GM12878 (cell line): Measurements from ENCODE around the gene MACROD2. TPM values are rescaled to one million over a fixed set of nuclear protein-coding genes. Genes with fewer than 3 reads are reported as not detected.

Experiments
- ATAC-seq: fragments of 200-7000 bp; cut with Tn5 transposase; 3 replicates; pipeline ENCODE4 v1.9.1; 2020; ENCODE audit warnings: mild to moderate bottlenecking, moderate library complexity
- BruUV-seq: library from RNA; stranded (reverse); fragments of 400-500 nt; replicated peaks from 2 replicates; lab custom pipeline; 2021; lab: Mats Ljungman, UMichigan
- CTCF ChIA-PET: fragments of 300-600 bp; sonication (Branson Sonifier 250); formaldehyde crosslinking; extraction: SDS; loops from one replicate; lab custom pipeline; 2021; ENCODE audit warnings: inconsistent platforms; lab: Yijun Ruan, JAX
- POLR2A ChIA-PET: fragments of 350-600 bp; formaldehyde crosslinking; extraction: SDS; loops from one replicate; lab custom pipeline; 2021; ENCODE audit warnings: inconsistent platforms; lab: Charles Lee
- RAD21 ChIA-PET: fragments of 300-600 bp; sonication (Branson Sonifier 250); formaldehyde crosslinking; loops from one replicate; lab custom pipeline; 2023; ENCODE audit warnings: antibody characterized with exemption; ENCODE audit not compliant: unreplicated experiment; lab: Charles Lee
- SMC1A ChIA-PET: fragments of 300-600 bp; sonication (Branson Sonifier 250); formaldehyde crosslinking; loops from one replicate; lab custom pipeline; 2023; ENCODE audit not compliant: unreplicated experiment, uncharacterized antibody; lab: Charles Lee
- DNase-seq: peaks from one replicate; pipeline ENCODE4 v3.0.0-alpha.2; 2011; ENCODE audit warnings: low read depth, low spot score
- FAIRE-seq: peaks from 3 replicates; lab custom pipeline; 2011; peaks lifted over from hg19 to GRCh38; lab: Jason Lieb, UNC
- H2AFZ ChIP-seq: 2 replicates; pipeline ENCODE4 v1.6.0; 2011; ENCODE audit warnings: low read depth, low read length, control low read depth; ENCODE audit not compliant: control insufficient read depth
- H3K27ac ChIP-seq: 2 replicates; pipeline ENCODE4 v1.5.1; 2011; ENCODE audit warnings: control low read depth; ENCODE audit not compliant: control insufficient read depth, insufficient read depth
- H3K27me3 ChIP-seq, 2 experiments: replicated peaks in 1 of 2; 2 replicates each; pipeline versions ENCODE4 v1.6.0 to v1.6.1; 2011; ENCODE audit warnings: low read length in 1 of 2; ENCODE audit not compliant: control insufficient read depth in 2 of 2, insufficient read depth in 2 of 2
- H3K36me3 ChIP-seq, 2 experiments: 2 replicates each; pipeline ENCODE4 v1.5.1; 2011; ENCODE audit warnings: low read length in 1 of 2; ENCODE audit not compliant: control insufficient read depth in 2 of 2, insufficient read depth in 2 of 2
- H3K4me1 ChIP-seq: 2 replicates; pipeline ENCODE4 v1.6.1; 2011; ENCODE audit warnings: mild to moderate bottlenecking, low read length, moderate library complexity, mixed read lengths; ENCODE audit not compliant: control insufficient read depth, insufficient read depth
- H3K4me2 ChIP-seq: 2 replicates; pipeline ENCODE4 v1.6.0; 2011; ENCODE audit warnings: control low read depth; ENCODE audit not compliant: control insufficient read depth, insufficient read depth
- H3K4me3 ChIP-seq: fragments of 200-600 bp; sonication (generic); 2 replicates; pipeline ENCODE4 v1.5.1; 2016
- H3K79me2 ChIP-seq: 2 replicates; pipeline ENCODE4 v1.6.0; 2011; ENCODE audit warnings: low read length; ENCODE audit not compliant: control insufficient read depth, insufficient read depth
- H3K9ac ChIP-seq: 2 replicates; pipeline ENCODE4 v1.8.0; 2011; ENCODE audit warnings: low read length, control low read depth, mixed read lengths; ENCODE audit not compliant: control insufficient read depth, insufficient read depth
- H3K9me3 ChIP-seq: replicated peaks from 3 replicates; pipeline ENCODE4 v1.5.1; 2011; ENCODE audit warnings: mild to moderate bottlenecking, low read length; ENCODE audit not compliant: control insufficient read depth, insufficient read depth
- H4K20me1 ChIP-seq: 2 replicates; pipeline ENCODE4 v1.6.0; 2011; ENCODE audit not compliant: control insufficient read depth, insufficient read depth
- ATF3 ChIP-seq: IDR thresholded peaks from 2 replicates; pipeline ENCODE4 v1.6.1; 2011; ENCODE audit warnings: low read depth, mild to moderate bottlenecking, low read length, moderate library complexity, borderline replicate concordance; ENCODE audit errors: extremely low read depth
- BMI1 ChIP-seq: fragments of 450-650 bp; IDR thresholded peaks from 2 replicates; pipeline ENCODE4 v1.6.1; 2016; ENCODE audit warnings: mild to moderate bottlenecking, moderate library complexity, borderline replicate concordance
- DPF2 ChIP-seq: fragments of 450-650 bp; IDR thresholded peaks from 2 replicates; pipeline ENCODE4 v1.6.1; 2017; ENCODE audit warnings: mild to moderate bottlenecking
- FOXK2 ChIP-seq: fragments of 450-650 bp; IDR thresholded peaks from 2 replicates; pipeline ENCODE4 v1.6.1; 2017; ENCODE audit warnings: mild to moderate bottlenecking, moderate library complexity
- HDAC2 ChIP-seq: fragments of 200-600 bp; sonication (generic); IDR thresholded peaks from 2 replicates; pipeline ENCODE4 v1.6.1; 2017
- MAX ChIP-seq: IDR thresholded peaks from 2 replicates; pipeline ENCODE4 v1.6.1; 2012; ENCODE audit warnings: low read depth, low read length, improper control_type of control experiment
- MEF2B ChIP-seq: fragments of 450-650 bp; IDR thresholded peaks from 2 replicates; pipeline ENCODE4 v1.6.1; 2018; ENCODE audit warnings: mild to moderate bottlenecking, moderate library complexity; ENCODE audit not compliant: partially characterized antibody, poor library complexity, severe bottlenecking
- NFYB ChIP-seq: IDR thresholded peaks from 2 replicates; pipeline ENCODE4 v1.6.1; 2011; ENCODE audit warnings: low read depth, mild to moderate bottlenecking, low read length, improper control_type of control experiment, moderate library complexity; ENCODE audit not compliant: insufficient read depth
- RAD21 ChIP-seq: IDR thresholded peaks from 2 replicates; pipeline ENCODE4 v1.6.1; 2011; ENCODE audit warnings: mild to moderate bottlenecking, low read depth, low read length, moderate library complexity; ENCODE audit not compliant: insufficient read depth
- RAD51 ChIP-seq: fragments of 450-650 bp; IDR thresholded peaks from 2 replicates; pipeline ENCODE4 v1.6.1; 2016; ENCODE audit warnings: moderate library complexity, mild to moderate bottlenecking, inconsistent platforms
- RB1 ChIP-seq: fragments of 450-650 bp; formaldehyde crosslinking; IDR thresholded peaks from 2 replicates; pipeline ENCODE4 v1.6.1; 2017; ENCODE audit warnings: mild to moderate bottlenecking, borderline replicate concordance
- RELA ChIP-seq: fragments of 450-650 bp; IDR thresholded peaks from 2 replicates; pipeline ENCODE4 v1.8.0; 2014; ENCODE audit warnings: borderline replicate concordance; ENCODE audit not compliant: partially characterized antibody
- REST ChIP-seq: IDR thresholded peaks from 2 replicates; pipeline ENCODE4 v1.6.1; 2012; ENCODE audit warnings: mild to moderate bottlenecking, low read depth, low read length
- ZBTB40 ChIP-seq: fragments of 450-650 bp; IDR thresholded peaks from 2 replicates; pipeline ENCODE4 v1.6.1; 2016; ENCODE audit warnings: mild to moderate bottlenecking, moderate library complexity, borderline replicate concordance
- ZSCAN29 ChIP-seq: fragments of 450-650 bp; IDR thresholded peaks from 2 replicates; pipeline ENCODE4 v1.6.1; 2017; ENCODE audit warnings: mild to moderate bottlenecking, moderate library complexity
- in situ Hi-C: fragments of 300-500 bp; cut with MboI; formaldehyde crosslinking; loops from 9 replicates; pipeline ENCODE4 v1.14.3; 2018; ENCODE audit warnings: mixed read lengths
- intact Hi-C: fragments of 100-400 bp; cut with micrococcal nuclease; formaldehyde crosslinking; loops from one replicate; pipeline ENCODE4 v1.14.2; 2022; ENCODE audit not compliant: unreplicated experiment
- polyA plus RNA-seq, 11 experiments: library from polyadenylated mRNA; depleted of rRNA in 4 of 11; unstranded in 6 of 11; stranded (reverse) in 5 of 11; fragments of >200 nt; fragmentation: Nextera tagmentation in 4 of 11; fragmentation: Illumina TruSeq in 1 of 11; extraction: Ambion mirVana in 4 of 11; extraction: Trizol in 1 of 11; gene quantifications; 1 replicate in 1 of 11; 2 replicates in 10 of 11; pipeline versions ENCODE4 v1.2.1 to v1.2.3, GENCODE V29; 2011 to 2016; ENCODE audit warnings: inconsistent platforms in 2 of 11, missing spikeins in 2 of 11, low read depth in 1 of 11
- total RNA-seq, 4 experiments: library from RNA; depleted of rRNA in 3 of 4; stranded (reverse); fragments of >200 nt in 3 of 4; fragmentation: Illumina TruSeq in 1 of 4; extraction: Trizol in 1 of 4; gene quantifications; 2 replicates each; pipeline versions ENCODE4 v1.2.1 to v1.2.3, GENCODE V29; 2013 to 2021

MACROD2 gene
- total and polyA plus RNA-seq, 10 of the 15 experiments (the other 5 are each of a cell fraction or from before 2014, with no cell fraction given): 1.1 to 21.5 (median 2.2) TPM

- no peaks in the 10 kb centered on the region for H3K79me2 ChIP-seq
- no peaks in the 10 kb centered on the region for H3K27me3 ChIP-seq
- no peaks in the 10 kb centered on the region for H4K20me1 ChIP-seq
- H3K36me3 ChIP-seq: no peaks in the 10 kb centered on the region
- DNase-seq (no peak), FAIRE-seq (no peak), ATAC-seq (no peak)
- ChIA-PET CTCF (no interaction called here), POLR2A (no interaction called here), RAD21 (no interaction called here), SMC1A (no interaction called here)
- H3K4me2 ChIP-seq: no peak overlapping the region
- H3K9me3 ChIP-seq: no peaks in the 10 kb centered on the region
- intact Hi-C loops (no loop called here), in situ Hi-C loops (no loop called here)
- H3K27ac ChIP-seq: no peak overlapping the region
- no peaks in the 10 kb centered on the region for H3K4me1 ChIP-seq
- no peak overlapping the region for H2AFZ ChIP-seq
- H3K4me3 ChIP-seq: no peak overlapping the region
- no peak overlapping the region for H3K9ac ChIP-seq
- no TSS peak for BruUV-seq
- TF ChIP-seq RAD51 (no peak), DPF2 (no peak), ATF3 (no peak), ZBTB40 (no peak), HDAC2 (no peak), RB1 (no peak), ZSCAN29 (no peak), REST (no peak), MEF2B (no peak), BMI1 (no peak), MAX (no peak), RELA (no peak), RAD21 (no peak), NFYB (no peak), FOXK2 (no peak)
Observed at GRCh38 chr20:15072316-15072715, 1077.0 kb downstream of the MACROD2 start.
